Osteocyte (in vitro differentiated cells): ENCODE measurements around the gene MAPT. TPM values are rescaled to one million over a fixed set of nuclear protein-coding genes. Genes with fewer than 3 reads are reported as not detected.

Experiments used
- DNase-seq: peaks from one replicate; pipeline ENCODE4 v3.0.0; 2021; ENCODE audit warnings: mixed read lengths; ENCODE audit not compliant: unreplicated experiment; ENCODE audit errors: extremely low spot score
- H3K27ac Mint-ChIP-seq: one replicate; pipeline ENCODE4 v1.8.0; 2021; ENCODE audit warnings: mild to moderate bottlenecking, mixed read lengths; ENCODE audit not compliant: unreplicated experiment
- H3K27me3 Mint-ChIP-seq: one replicate; pipeline ENCODE4 v1.8.0; 2021; ENCODE audit warnings: mixed read lengths; ENCODE audit not compliant: unreplicated experiment
- H3K36me3 Mint-ChIP-seq: one replicate; pipeline ENCODE4 v1.8.0; 2021; ENCODE audit warnings: mixed read lengths; ENCODE audit not compliant: unreplicated experiment
- H3K4me1 Mint-ChIP-seq: one replicate; pipeline ENCODE4 v1.8.0; 2021; ENCODE audit warnings: mixed read lengths; ENCODE audit not compliant: unreplicated experiment
- H3K4me3 Mint-ChIP-seq: one replicate; pipeline ENCODE4 v1.8.0; 2021; ENCODE audit warnings: mild to moderate bottlenecking, moderate library complexity, mixed read lengths; ENCODE audit not compliant: unreplicated experiment
- H3K9me3 Mint-ChIP-seq: one replicate; pipeline ENCODE4 v1.8.0; 2021; ENCODE audit warnings: mixed read lengths; ENCODE audit not compliant: unreplicated experiment
- total RNA-seq: library from RNA; stranded (reverse); gene quantifications from 2 replicates; pipeline ENCODE4 v1.2.1, GENCODE V29; 2021
- TF ChIP-seq, protein P1 (sequence below): fragments of 200-600 bp; sonication (generic); IDR thresholded peaks from 2 replicates; pipeline ENCODE4 v1.5.0; 2021; ENCODE audit warnings: antibody characterized with exemption, mild to moderate bottlenecking, moderate library complexity

The MAPT gene
- total RNA-seq, 1 donor from 2014 or later, result 1.6 TPM

- DNase-seq, result no peak
- Mint-ChIP-seq H3K4me1 (no peaks in the 10 kb centered on the region), H3K27me3 (peaks cover 6% of the 10 kb centered on the region), H3K4me3 (no peak overlapping the region), H3K27ac (no peak overlapping the region), H3K36me3 (no peaks in the 10 kb centered on the region), H3K9me3 (no peaks in the 10 kb centered on the region)
- TF ChIP-seq, protein P1, sequence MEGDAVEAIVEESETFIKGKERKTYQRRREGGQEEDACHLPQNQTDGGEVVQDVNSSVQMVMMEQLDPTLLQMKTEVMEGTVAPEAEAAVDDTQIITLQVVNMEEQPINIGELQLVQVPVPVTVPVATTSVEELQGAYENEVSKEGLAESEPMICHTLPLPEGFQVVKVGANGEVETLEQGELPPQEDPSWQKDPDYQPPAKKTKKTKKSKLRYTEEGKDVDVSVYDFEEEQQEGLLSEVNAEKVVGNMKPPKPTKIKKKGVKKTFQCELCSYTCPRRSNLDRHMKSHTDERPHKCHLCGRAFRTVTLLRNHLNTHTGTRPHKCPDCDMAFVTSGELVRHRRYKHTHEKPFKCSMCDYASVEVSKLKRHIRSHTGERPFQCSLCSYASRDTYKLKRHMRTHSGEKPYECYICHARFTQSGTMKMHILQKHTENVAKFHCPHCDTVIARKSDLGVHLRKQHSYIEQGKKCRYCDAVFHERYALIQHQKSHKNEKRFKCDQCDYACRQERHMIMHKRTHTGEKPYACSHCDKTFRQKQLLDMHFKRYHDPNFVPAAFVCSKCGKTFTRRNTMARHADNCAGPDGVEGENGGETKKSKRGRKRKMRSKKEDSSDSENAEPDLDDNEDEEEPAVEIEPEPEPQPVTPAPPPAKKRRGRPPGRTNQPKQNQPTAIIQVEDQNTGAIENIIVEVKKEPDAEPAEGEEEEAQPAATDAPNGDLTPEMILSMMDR, result no peak
These were observed 47.7 kb upstream of the MAPT start for GRCh38 chr17:45846646-45847045.

DNA sequence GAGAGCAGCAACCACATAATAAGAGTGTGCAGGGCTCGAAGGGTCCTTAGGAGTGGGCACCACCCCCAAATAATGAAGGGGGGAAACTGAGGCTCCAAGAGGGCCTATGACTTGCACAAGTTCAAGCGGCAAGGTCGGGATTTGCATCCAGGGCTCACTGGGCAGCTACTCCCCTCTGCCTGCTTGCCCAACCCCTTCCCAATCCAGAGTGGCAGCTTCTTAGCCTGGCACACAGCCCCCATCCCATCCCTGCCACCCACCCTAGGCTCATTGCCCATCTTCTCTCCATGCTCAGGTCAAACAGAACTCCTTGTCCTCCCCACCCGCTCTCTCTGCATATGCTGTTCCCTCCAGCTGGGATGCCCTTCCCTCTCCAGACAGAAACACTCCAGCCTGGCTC, 47.3 kb upstream of the MAPT start:
- TF ChIP-seq, protein P1, result no peak
- H3K9me3 Mint-ChIP-seq, result no peaks in the 10 kb centered on the region
- H3K4me3 Mint-ChIP-seq, result no peak overlapping the region
- peaks cover 4% of the 10 kb centered on the region for H3K27me3 Mint-ChIP-seq
- no peak for DNase-seq
- no peak overlapping the region for H3K27ac Mint-ChIP-seq
- no peaks in the 10 kb centered on the region for H3K36me3 Mint-ChIP-seq
- no peaks in the 10 kb centered on the region for H3K4me1 Mint-ChIP-seq

- H3K9me3 Mint-ChIP-seq, result no peaks in the 10 kb centered on the region
- H3K27me3 Mint-ChIP-seq, result peaks cover 2% of the 10 kb centered on the region
- H3K27ac Mint-ChIP-seq, result no peak overlapping the region
- H3K4me1 Mint-ChIP-seq, result no peaks in the 10 kb centered on the region
- TF ChIP-seq, protein P1, result no peak
- no peak overlapping the region for H3K4me3 Mint-ChIP-seq
- no peaks in the 10 kb centered on the region for H3K36me3 Mint-ChIP-seq
- no peak for DNase-seq
These were observed 46.6 kb upstream of the MAPT start for GRCh38 chr17:45847747-45848146.

- TF ChIP-seq, protein P1, result no peak
- H3K36me3 Mint-ChIP-seq, result no peaks in the 10 kb centered on the region
- H3K9me3 Mint-ChIP-seq, result no peaks in the 10 kb centered on the region
- no peak overlapping the region for H3K4me3 Mint-ChIP-seq
- no peak overlapping the region for H3K27ac Mint-ChIP-seq
- no peak for DNase-seq
- no peaks in the 10 kb centered on the region for H3K4me1 Mint-ChIP-seq
- H3K27me3 Mint-ChIP-seq, result peaks cover 2% of the 10 kb centered on the region
These were observed 45.9 kb upstream of the MAPT start for GRCh38 chr17:45848405-45848804.

DNA sequence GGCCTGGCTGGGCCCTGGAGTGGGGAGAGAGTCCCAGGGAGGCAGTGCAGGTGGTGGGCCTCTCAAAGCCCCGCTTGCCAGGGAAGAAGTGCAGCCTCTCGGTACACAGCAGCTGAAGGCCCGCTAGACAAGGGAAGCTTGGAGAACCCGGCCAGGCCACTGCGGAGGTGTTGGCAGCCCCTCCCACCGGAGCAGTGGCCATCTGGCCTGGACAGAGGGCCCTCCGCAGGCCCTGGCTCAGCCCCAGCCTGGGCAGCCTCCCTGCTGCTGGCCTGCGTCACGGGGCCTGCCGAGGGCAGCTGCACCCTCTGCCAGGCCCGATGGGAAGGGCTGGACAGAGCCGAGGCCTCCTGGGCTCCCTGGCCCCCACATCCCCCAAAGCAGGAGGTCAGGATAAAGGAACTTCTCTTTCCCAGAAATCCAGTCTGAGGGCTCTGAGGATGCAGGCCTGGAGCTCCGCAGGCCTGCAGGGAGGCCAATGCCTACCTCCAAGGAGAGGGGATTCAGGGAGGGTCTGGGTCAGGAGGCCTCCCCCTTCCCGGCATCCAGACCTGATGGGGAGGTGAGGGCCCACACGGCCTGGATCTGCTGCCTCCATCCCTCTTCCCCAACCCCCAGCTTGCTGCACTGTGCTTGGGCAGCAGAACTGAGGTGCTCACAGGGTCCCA, 45.4 kb upstream of the MAPT start:
- peaks cover 2% of the 10 kb centered on the region for H3K27me3 Mint-ChIP-seq
- H3K9me3 Mint-ChIP-seq, result no peaks in the 10 kb centered on the region
- H3K27ac Mint-ChIP-seq, result no peak overlapping the region
- no peak overlapping the region for H3K4me3 Mint-ChIP-seq
- no peak for DNase-seq
- H3K4me1 Mint-ChIP-seq, result no peaks in the 10 kb centered on the region
- H3K36me3 Mint-ChIP-seq, result no peaks in the 10 kb centered on the region
- TF ChIP-seq, protein P1, result no peak
